Endothelial cell (in vitro differentiated cells): Measurements from ENCODE around the gene TTC29. TPM values are rescaled to one million over a fixed set of nuclear protein-coding genes. Genes with fewer than 3 reads are reported as not detected.

Source experiments
- DNase-seq: peaks from one replicate; pipeline ENCODE4 v3.0.0; 2021; ENCODE audit warnings: low spot score
- H3K27ac Mint-ChIP-seq: one replicate; pipeline ENCODE4 v1.8.0; 2021; ENCODE audit warnings: mixed read lengths, inconsistent platforms; ENCODE audit not compliant: unreplicated experiment
- H3K27me3 Mint-ChIP-seq: one replicate; pipeline ENCODE4 v1.8.0; 2021; ENCODE audit warnings: mild to moderate bottlenecking, moderate library complexity, mixed read lengths, inconsistent platforms; ENCODE audit not compliant: unreplicated experiment
- H3K36me3 Mint-ChIP-seq: one replicate; pipeline ENCODE4 v1.8.0; 2021; ENCODE audit warnings: mild to moderate bottlenecking, low read depth, mixed read lengths, inconsistent platforms; ENCODE audit not compliant: unreplicated experiment
- H3K4me1 Mint-ChIP-seq: one replicate; pipeline ENCODE4 v1.8.0; 2021; ENCODE audit warnings: mild to moderate bottlenecking, mixed read lengths, inconsistent platforms; ENCODE audit not compliant: unreplicated experiment
- H3K4me3 Mint-ChIP-seq: one replicate; pipeline ENCODE4 v1.8.0; 2021; ENCODE audit warnings: mild to moderate bottlenecking, mixed read lengths, inconsistent platforms; ENCODE audit not compliant: unreplicated experiment
- H3K9me3 Mint-ChIP-seq: one replicate; pipeline ENCODE4 v1.8.0; 2021; ENCODE audit warnings: mixed read lengths, inconsistent platforms; ENCODE audit not compliant: unreplicated experiment
- total RNA-seq: library from RNA; stranded (reverse); fragmentation: NEBNext Ultra II Directional; extraction: Animal tissue kit (Norgen Biotek cat#: 25700); gene quantifications from one replicate; pipeline ENCODE4 v1.2.1, GENCODE V29; 2021; ENCODE audit not compliant: unreplicated experiment
- TF ChIP-seq, protein P1 (sequence below): fragments of 200-600 bp; sonication (generic); IDR thresholded peaks from one replicate; pipeline ENCODE4 v1.5.0; 2021; ENCODE audit warnings: antibody characterized with exemption; ENCODE audit not compliant: unreplicated experiment

Gene TTC29
- total RNA-seq, 1 donor from 2014 or later, result 52.7 TPM

- Mint-ChIP-seq H3K27me3 (peaks cover 1% of the 10 kb centered on the region), H3K36me3 (no peaks in the 10 kb centered on the region), H3K27ac (no peak overlapping the region), H3K4me3 (no peak overlapping the region), H3K4me1 (peaks cover 5% of the 10 kb centered on the region), H3K9me3 (no peaks in the 10 kb centered on the region)
- DNase-seq, result no peak
- TF ChIP-seq, protein P1, sequence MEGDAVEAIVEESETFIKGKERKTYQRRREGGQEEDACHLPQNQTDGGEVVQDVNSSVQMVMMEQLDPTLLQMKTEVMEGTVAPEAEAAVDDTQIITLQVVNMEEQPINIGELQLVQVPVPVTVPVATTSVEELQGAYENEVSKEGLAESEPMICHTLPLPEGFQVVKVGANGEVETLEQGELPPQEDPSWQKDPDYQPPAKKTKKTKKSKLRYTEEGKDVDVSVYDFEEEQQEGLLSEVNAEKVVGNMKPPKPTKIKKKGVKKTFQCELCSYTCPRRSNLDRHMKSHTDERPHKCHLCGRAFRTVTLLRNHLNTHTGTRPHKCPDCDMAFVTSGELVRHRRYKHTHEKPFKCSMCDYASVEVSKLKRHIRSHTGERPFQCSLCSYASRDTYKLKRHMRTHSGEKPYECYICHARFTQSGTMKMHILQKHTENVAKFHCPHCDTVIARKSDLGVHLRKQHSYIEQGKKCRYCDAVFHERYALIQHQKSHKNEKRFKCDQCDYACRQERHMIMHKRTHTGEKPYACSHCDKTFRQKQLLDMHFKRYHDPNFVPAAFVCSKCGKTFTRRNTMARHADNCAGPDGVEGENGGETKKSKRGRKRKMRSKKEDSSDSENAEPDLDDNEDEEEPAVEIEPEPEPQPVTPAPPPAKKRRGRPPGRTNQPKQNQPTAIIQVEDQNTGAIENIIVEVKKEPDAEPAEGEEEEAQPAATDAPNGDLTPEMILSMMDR, result no peak
Measured at GRCh38 chr4:146957237-146957636, 11.6 kb upstream of the TTC29 start.

GRCh38 chr4:146952896-146953295 is 7.2 kb upstream of the TTC29 start:
- Mint-ChIP-seq H3K27ac (no peak overlapping the region), H3K4me3 (no peak overlapping the region), H3K27me3 (no peaks in the 10 kb centered on the region), H3K4me1 (peaks cover 7% of the 10 kb centered on the region), H3K36me3 (no peaks in the 10 kb centered on the region), H3K9me3 (no peaks in the 10 kb centered on the region)
- TF ChIP-seq, protein P1, result no peak
- no peak for DNase-seq

DNA sequence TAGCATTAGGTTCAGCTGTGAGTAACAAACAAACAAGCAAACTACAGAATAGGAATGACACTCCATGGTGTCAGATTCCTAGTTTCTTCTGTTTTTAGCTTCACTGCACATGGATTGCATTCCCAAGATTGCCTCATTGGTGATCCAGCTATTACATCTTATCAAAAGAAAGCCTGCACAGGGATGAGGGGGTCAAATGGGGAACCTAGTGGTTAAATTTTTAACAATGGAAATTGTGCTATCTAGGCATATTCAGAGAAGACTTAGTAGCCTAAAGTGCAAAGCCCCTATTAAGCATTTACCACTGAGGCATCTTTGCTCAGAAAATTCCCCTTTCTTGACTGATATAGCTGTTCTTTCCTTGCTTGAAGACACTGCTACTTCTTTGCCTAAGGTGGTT is 3.9 kb upstream of the TTC29 start:
- Mint-ChIP-seq H3K36me3 (no peaks in the 10 kb centered on the region), H3K9me3 (no peaks in the 10 kb centered on the region), H3K27me3 (peaks cover 3% of the 10 kb centered on the region), H3K27ac (no peak overlapping the region), H3K4me1 (peaks cover 33% of the 10 kb centered on the region), H3K4me3 (no peak overlapping the region)
- TF ChIP-seq, protein P1, result no peak
- DNase-seq, result no peak

GRCh38 chr4:146943691-146944375 is 1.8 kb downstream of the TTC29 start:
- DNase-seq, result no peak
- H3K27ac Mint-ChIP-seq, result no peak overlapping the region
- peak overlapping the region; percentile 91 for H3K4me3 Mint-ChIP-seq
- H3K27me3 Mint-ChIP-seq, result peaks cover 8% of the 10 kb centered on the region
- TF ChIP-seq, protein P1, result no peak
- H3K4me1 Mint-ChIP-seq, result peaks cover 57% of the 10 kb centered on the region
- no peaks in the 10 kb centered on the region for H3K9me3 Mint-ChIP-seq
- H3K36me3 Mint-ChIP-seq, result no peaks in the 10 kb centered on the region

- Mint-ChIP-seq H3K4me1 (peaks cover 11% of the 10 kb centered on the region), H3K27ac (peak overlapping the region; percentile 93), H3K4me3 (no peak overlapping the region), H3K36me3 (peaks cover 15% of the 10 kb centered on the region), H3K9me3 (no peaks in the 10 kb centered on the region), H3K27me3 (no peaks in the 10 kb centered on the region)
- no peak for DNase-seq
- TF ChIP-seq, protein P1, result no peak
Measured at GRCh38 chr4:146932116-146932515, 13.5 kb downstream of the TTC29 start.
